Thyroid gland (tissue), 4 donors: ENCODE data around the gene PPP4R4. TPM values are rescaled to one million over a fixed set of nuclear protein-coding genes. Genes with fewer than 3 reads are reported as not detected.
"Not testable (repeated sequence)": the region's sequence is repeated elsewhere in the genome, so short reads cannot be mapped to it uniquely, and the experiment has no call there.

Source experiments
- DNase-seq, 2 donors: peaks; one replicate each; pipeline ENCODE4 v3.0.0-alpha.2; 2019
- H3K27ac ChIP-seq, 3 donors: fragments of 200-600 bp; sonication (generic); 1 replicate in 2 of 3; 2 replicates in 1 of 3; pipeline ENCODE4 v1.5.1; 2016 to 2019; ENCODE audit warnings: mild to moderate bottlenecking in 1 of 3, moderate library complexity in 1 of 3
- H3K27me3 ChIP-seq: fragments of 200-600 bp; sonication (generic); one replicate; pipeline ENCODE4 v1.5.1; 2019
- H3K36me3 ChIP-seq, 2 donors: fragments of 200-600 bp; sonication (generic); one replicate each; pipeline ENCODE4 v1.5.1; 2016 to 2019
- H3K4me1 ChIP-seq, 2 donors: fragments of 200-600 bp; sonication (generic); one replicate each; pipeline ENCODE4 v1.5.1; 2017 to 2019
- H3K4me3 ChIP-seq, 3 donors: fragments of 200-600 bp; sonication (generic); replicated peaks in 1 of 3; 1 replicate in 2 of 3; 2 replicates in 1 of 3; pipeline ENCODE4 v1.5.1; 2016; ENCODE audit warnings: mild to moderate bottlenecking in 1 of 3
- H3K9me3 ChIP-seq: fragments of 200-600 bp; sonication (generic); one replicate; pipeline ENCODE4 v1.5.1; 2017
- CTCF ChIP-seq, 6 experiments: fragments of 200-600 bp in 3 of 6; fragments of 450-650 bp in 3 of 6; sonication (generic) in 3 of 6; IDR thresholded peaks; one replicate each; pipeline ENCODE4 v1.5.1; 2016 to 2019; ENCODE audit warnings: antibody characterized with exemption in 6 of 6, mild to moderate bottlenecking in 2 of 6, inconsistent platforms in 1 of 6, moderate library complexity in 1 of 6
- POLR2A ChIP-seq, 2 donors: fragments of 450-650 bp; IDR thresholded peaks; one replicate each; pipeline ENCODE4 v1.6.1; 2017; ENCODE audit warnings: antibody characterized with exemption in 2 of 2, mild to moderate bottlenecking in 2 of 2, moderate library complexity in 1 of 2
- WGBS, 2 donors: methylation state at CpG; one replicate each; pipeline ENCODE4 v1.1.5; 2017; 5-methylcytosine and 5-hydroxymethylcytosine counted together
- intact Hi-C: fragments of 100-400 bp; cut with DNase I; formaldehyde crosslinking; loops from one replicate; pipeline ENCODE4 v1.15.1; 2023
- total RNA-seq, 4 donors: library from RNA; depleted of rRNA; stranded (reverse); fragments of >200 nt; gene quantifications; one replicate each; pipeline ENCODE4 v1.2.3, GENCODE V29; 2016

The PPP4R4 gene
- total RNA-seq, 4 donors from 2014 or later, result 0.45 to 16.2 (median 0.92) TPM

GRCh38 chr14:94227029-94227428, 52.9 kb downstream of the PPP4R4 start:
- no peaks in the 10 kb centered on the region for H3K27me3 ChIP-seq
- WGBS, 2 donors, result 25 to 39% methylated on average over 4 of the region's 4 CpGs
- H3K27ac ChIP-seq, result no peak overlapping the region
- no peak for TF ChIP-seq POLR2A (IDR thresholded peaks at IDR 0.05)
- TF ChIP-seq CTCF (IDR thresholded peaks at IDR 0.05), result no peak
- no peaks in the 10 kb centered on the region for H3K9me3 ChIP-seq
- H3K36me3 ChIP-seq, result no peaks in the 10 kb centered on the region
- intact Hi-C loops, result no loop called here
- DNase-seq, result no peak
- no peaks in the 10 kb centered on the region for H3K4me1 ChIP-seq
- H3K4me3 ChIP-seq, result no peak overlapping the region

- Histone ChIP-seq H3K4me3 (no peak overlapping the region), H3K27me3 (no peaks in the 10 kb centered on the region)
- intact Hi-C loops, result no loop called here
Measured at GRCh38 chr14:94237046-94237445, 62.9 kb downstream of the PPP4R4 start.

GRCh38 chr14:94237983-94238382, 63.9 kb downstream of the PPP4R4 start:
- Histone ChIP-seq H3K4me1 (no peaks in the 10 kb centered on the region), H3K36me3 (no peaks in the 10 kb centered on the region), H3K27me3 (no peaks in the 10 kb centered on the region), H3K27ac (no peak overlapping the region), H3K4me3 (no peak overlapping the region), H3K9me3 (no peaks in the 10 kb centered on the region)
- intact Hi-C loops, result no loop called here
- TF ChIP-seq CTCF (IDR thresholded peaks at IDR 0.05) (no peak), POLR2A (IDR thresholded peaks at IDR 0.05) (no peak)
- no peak for DNase-seq
- 72 to 80% methylated on average over 4 of the region's 4 CpGs for WGBS, 2 donors

More at GRCh38 chr14:94237046-94237445, 62.9 kb downstream of the PPP4R4 start:
- no peak overlapping the region for H3K27ac ChIP-seq
- no peak for DNase-seq
- TF ChIP-seq CTCF (IDR thresholded peaks at IDR 0.05) (no peak), POLR2A (IDR thresholded peaks at IDR 0.05) (no peak)
- no peaks in the 10 kb centered on the region for H3K9me3 ChIP-seq
- H3K4me1 ChIP-seq, result no peaks in the 10 kb centered on the region
- H3K36me3 ChIP-seq, result no peaks in the 10 kb centered on the region

GRCh38 chr14:94239406-94239805, 65.3 kb downstream of the PPP4R4 start:
- no peak overlapping the region for H3K4me3 ChIP-seq
- H3K27me3 ChIP-seq, result no peaks in the 10 kb centered on the region
- H3K36me3 ChIP-seq, result no peaks in the 10 kb centered on the region
- H3K4me1 ChIP-seq, result no peaks in the 10 kb centered on the region
- TF ChIP-seq POLR2A (IDR thresholded peaks at IDR 0.05) (no peak), CTCF (IDR thresholded peaks at IDR 0.05) (no peak)
- DNase-seq, result no peak
- 97 to 99% methylated on average over 2 of the region's 2 CpGs for WGBS, 2 donors
- H3K27ac ChIP-seq, result no peak overlapping the region
- H3K9me3 ChIP-seq, result no peaks in the 10 kb centered on the region
- intact Hi-C loops, result no loop called here

GRCh38 chr14:94244182-94244581, 70.1 kb downstream of the PPP4R4 start:
- Histone ChIP-seq H3K27me3 (no peaks in the 10 kb centered on the region), H3K4me3 (no peak overlapping the region), H3K27ac (no peak overlapping the region), H3K36me3 (no peaks in the 10 kb centered on the region), H3K4me1 (no peaks in the 10 kb centered on the region), H3K9me3 (no peaks in the 10 kb centered on the region)
- no peak for DNase-seq
- intact Hi-C loops, result no loop called here
- WGBS, 2 donors, result 87 to 89% methylated on average over 2 of the region's 2 CpGs
- TF ChIP-seq CTCF (IDR thresholded peaks at IDR 0.05) (no peak), POLR2A (IDR thresholded peaks at IDR 0.05) (no peak)

GRCh38 chr14:94264195-94264594, 90.1 kb downstream of the PPP4R4 start:
- WGBS, 2 donors, result 60 to 86% methylated on average over 3 of the region's 3 CpGs
- not testable (repeated sequence) for H3K4me1 ChIP-seq

More at GRCh38 chr14:94264195-94264594, 90.1 kb downstream of the PPP4R4 start:
- intact Hi-C loops, H3K27me3 ChIP-seq, H3K36me3 ChIP-seq, H3K27ac ChIP-seq, H3K4me3 ChIP-seq, H3K9me3 ChIP-seq, DNase-seq: not testable (repeated sequence)
